HG03103 (cell line): Measurements from ENCODE around the gene PLXNA3.

Source experiments
- ATAC-seq: cut with Tn5 transposase; IDR thresholded peaks from one replicate; pipeline ENCODE4 v1.9.1; 2021; ENCODE audit warnings: low read depth; ENCODE audit not compliant: unreplicated experiment

The PLXNA3 gene

GRCh38 chrX:154434394-154435168, 23.5 kb upstream of the PLXNA3 start:
- no peak for ATAC-seq

- ATAC-seq = no peak
These were observed 22.8 kb upstream of the PLXNA3 start for GRCh38 chrX:154435171-154435733.

- no peak for ATAC-seq
These were observed 21.6 kb upstream of the PLXNA3 start for GRCh38 chrX:154436374-154436982.

- no peak for ATAC-seq
These were observed 20.9 kb upstream of the PLXNA3 start, which contains the start of gene GDI1 for GRCh38 chrX:154436983-154437752. TSS of gene GDI1 (plus strand) at chrX:154437154. CDS start at chrX:154437255, 101 bp downstream.

GRCh38 chrX:154437971-154438893, 19.8 kb upstream of the PLXNA3 start:
- no peak for ATAC-seq

GRCh38 chrX:154439841-154440240, 18.2 kb upstream of the PLXNA3 start:
- no peak for ATAC-seq

GRCh38 chrX:154440623-154441357, 17.3 kb upstream of the PLXNA3 start:
- ATAC-seq = no peak

- no peak for ATAC-seq
These were observed 16.5 kb upstream of the PLXNA3 start for GRCh38 chrX:154441564-154441963.

- ATAC-seq = no peak
These were observed 15.9 kb upstream of the PLXNA3 start for GRCh38 chrX:154441984-154442707.

GRCh38 chrX:154443479-154443910, 14.6 kb upstream of the PLXNA3 start:
- no peak for ATAC-seq

GRCh38 chrX:154443992-154444754, 13.9 kb upstream of the PLXNA3 start, which contains the start of gene FAM50A:
TSS of gene FAM50A (plus strand) at chrX:154444141. CDS start at chrX:154444236, 95 bp downstream.
- ATAC-seq = peak; percentile 77

- no peak for ATAC-seq
These were observed 13.3 kb upstream of the PLXNA3 start for GRCh38 chrX:154444755-154445246.

- ATAC-seq = no peak
These were observed 12.3 kb upstream of the PLXNA3 start for GRCh38 chrX:154445776-154446175.

GRCh38 chrX:154446430-154446829, 11.7 kb upstream of the PLXNA3 start:
- no peak for ATAC-seq

- no peak for ATAC-seq
These were observed 9.6 kb upstream of the PLXNA3 start for GRCh38 chrX:154448484-154448883.

GRCh38 chrX:154449618-154450017, 8.5 kb upstream of the PLXNA3 start:
- no peak for ATAC-seq

- no peak for ATAC-seq
These were observed 7.8 kb upstream of the PLXNA3 start for GRCh38 chrX:154450312-154450711.

GRCh38 chrX:154452823-154453222, 5.3 kb upstream of the PLXNA3 start:
- ATAC-seq = no peak
